Kidney epithelial cell (primary cell): Measurements from ENCODE around the gene ALKBH5. TPM values are rescaled to one million over a fixed set of nuclear protein-coding genes. Genes with fewer than 3 reads are reported as not detected.

Source experiments
- DNase-seq: peaks from one replicate; pipeline ENCODE4 v3.0.0-alpha.2; 2010; ENCODE audit warnings: low read depth
- H3K27me3 ChIP-seq: 2 replicates; pipeline ENCODE4 v1.6.0; 2011; ENCODE audit warnings: low read length; ENCODE audit not compliant: control insufficient read depth, insufficient read depth
- H3K36me3 ChIP-seq: 2 replicates; pipeline ENCODE4 v1.5.1; 2011; ENCODE audit warnings: low read length; ENCODE audit not compliant: control insufficient read depth, insufficient read depth
- H3K4me3 ChIP-seq: 2 replicates; pipeline ENCODE4 v1.5.1; 2011; ENCODE audit warnings: low read depth, mild to moderate bottlenecking, control low read depth, low read length
- total RNA-seq: library from RNA; depleted of rRNA; stranded (reverse); fragments of >200 nt; gene quantifications from 2 replicates; pipeline ENCODE4 v1.2.3, GENCODE V29; 2015
- TF ChIP-seq, protein P1 (sequence below): IDR thresholded peaks from 2 replicates; pipeline ENCODE4 v1.5.1; 2011; ENCODE audit warnings: mild to moderate bottlenecking, moderate library complexity, low read length, control low read depth, inconsistent platforms; ENCODE audit not compliant: insufficient read depth, poor library complexity, severe bottlenecking

Gene ALKBH5
- total RNA-seq, 1 donor from 2014 or later: 103 TPM

- TF ChIP-seq, protein P1, sequence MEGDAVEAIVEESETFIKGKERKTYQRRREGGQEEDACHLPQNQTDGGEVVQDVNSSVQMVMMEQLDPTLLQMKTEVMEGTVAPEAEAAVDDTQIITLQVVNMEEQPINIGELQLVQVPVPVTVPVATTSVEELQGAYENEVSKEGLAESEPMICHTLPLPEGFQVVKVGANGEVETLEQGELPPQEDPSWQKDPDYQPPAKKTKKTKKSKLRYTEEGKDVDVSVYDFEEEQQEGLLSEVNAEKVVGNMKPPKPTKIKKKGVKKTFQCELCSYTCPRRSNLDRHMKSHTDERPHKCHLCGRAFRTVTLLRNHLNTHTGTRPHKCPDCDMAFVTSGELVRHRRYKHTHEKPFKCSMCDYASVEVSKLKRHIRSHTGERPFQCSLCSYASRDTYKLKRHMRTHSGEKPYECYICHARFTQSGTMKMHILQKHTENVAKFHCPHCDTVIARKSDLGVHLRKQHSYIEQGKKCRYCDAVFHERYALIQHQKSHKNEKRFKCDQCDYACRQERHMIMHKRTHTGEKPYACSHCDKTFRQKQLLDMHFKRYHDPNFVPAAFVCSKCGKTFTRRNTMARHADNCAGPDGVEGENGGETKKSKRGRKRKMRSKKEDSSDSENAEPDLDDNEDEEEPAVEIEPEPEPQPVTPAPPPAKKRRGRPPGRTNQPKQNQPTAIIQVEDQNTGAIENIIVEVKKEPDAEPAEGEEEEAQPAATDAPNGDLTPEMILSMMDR: no peak
- DNase-seq: no peak
- H3K36me3 ChIP-seq: peaks cover 3% of the 10 kb centered on the region
- H3K27me3 ChIP-seq: no peaks in the 10 kb centered on the region
- no peak overlapping the region for H3K4me3 ChIP-seq
Measured at GRCh38 chr17:18194804-18195203, 11.2 kb downstream of the ALKBH5 start.

- TF ChIP-seq, protein P1: no peak
- no peak overlapping the region for H3K4me3 ChIP-seq
- no peak for DNase-seq
- no peaks in the 10 kb centered on the region for H3K27me3 ChIP-seq
- peaks cover 3% of the 10 kb centered on the region for H3K36me3 ChIP-seq
Measured at GRCh38 chr17:18195246-18195645, 11.6 kb downstream of the ALKBH5 start.

- no peak for DNase-seq
- TF ChIP-seq, protein P1: no peak
- Histone ChIP-seq H3K27me3 (no peaks in the 10 kb centered on the region), H3K36me3 (peaks cover 3% of the 10 kb centered on the region), H3K4me3 (no peak overlapping the region)
Measured at GRCh38 chr17:18197535-18198194, 14.0 kb downstream of the ALKBH5 start.

DNA sequence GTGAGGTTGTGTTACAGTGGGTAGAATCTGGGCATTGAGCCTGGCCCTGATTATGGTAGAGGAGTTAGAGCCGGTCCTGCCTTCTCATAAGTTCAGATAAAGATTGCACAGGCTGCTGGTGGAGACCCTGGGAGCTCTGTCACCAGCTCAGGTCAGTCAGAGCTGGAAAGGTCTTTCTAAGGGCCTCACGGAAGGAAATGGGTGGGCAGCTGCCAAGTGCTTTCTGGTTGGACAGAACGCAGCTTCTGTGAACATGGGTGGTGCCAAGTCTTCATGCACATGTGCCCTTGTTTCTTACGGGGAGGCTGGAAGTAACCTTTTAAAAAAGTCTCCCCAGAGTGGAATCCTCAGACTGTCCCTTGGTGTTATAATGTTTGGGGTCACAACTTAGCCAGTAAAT, 14.9 kb downstream of the ALKBH5 start:
- TF ChIP-seq, protein P1: no peak
- DNase-seq: no peak

GRCh38 chr17:18201108-18201507, 17.5 kb downstream of the ALKBH5 start:
- TF ChIP-seq, protein P1: no peak
- Histone ChIP-seq H3K4me3 (no peak overlapping the region), H3K27me3 (no peaks in the 10 kb centered on the region), H3K36me3 (peaks cover 3% of the 10 kb centered on the region)
- no peak for DNase-seq

More for the DNA sequence above, 14.9 kb downstream of the ALKBH5 start:
- H3K27me3 ChIP-seq: no peaks in the 10 kb centered on the region
- H3K36me3 ChIP-seq: peaks cover 3% of the 10 kb centered on the region
- no peak overlapping the region for H3K4me3 ChIP-seq

DNA sequence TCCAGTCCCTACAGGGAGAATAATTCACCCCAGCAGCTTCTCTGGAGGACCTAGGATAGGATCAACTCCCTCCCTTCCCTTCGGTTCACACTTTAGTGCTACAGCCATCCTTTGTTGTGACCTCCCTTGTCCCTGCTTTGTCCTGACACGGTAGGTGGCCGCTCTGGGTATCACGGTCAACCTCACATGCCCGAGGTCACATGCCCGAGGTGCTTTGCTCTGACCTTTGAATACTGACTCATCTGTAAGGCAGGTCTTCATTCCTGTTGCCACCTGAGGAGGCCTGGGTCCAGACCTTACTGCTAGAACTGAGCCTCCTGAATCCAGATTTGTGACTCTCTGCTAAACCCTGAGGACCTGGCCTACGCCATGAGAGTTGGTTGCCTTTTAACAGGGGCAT, 19.7 kb downstream of the ALKBH5 start:
- no peak for DNase-seq
- Histone ChIP-seq H3K4me3 (no peak overlapping the region), H3K27me3 (no peaks in the 10 kb centered on the region), H3K36me3 (peaks cover 5% of the 10 kb centered on the region)
- TF ChIP-seq, protein P1: no peak
